Endothelial cell of umbilical vein (primary cell): ENCODE results near the gene TTC24.

Source experiments
- CTCF ChIP-seq, 2 donors: IDR thresholded peaks; 1 replicate in 1 of 2; 2 replicates in 1 of 2; pipeline ENCODE4 v1.5.1; 2011; ENCODE audit warnings: low read length in 2 of 2, mild to moderate bottlenecking in 2 of 2, moderate library complexity in 2 of 2, control low read depth in 1 of 2, inconsistent platforms in 1 of 2, low read depth in 1 of 2; ENCODE audit not compliant: insufficient read depth in 1 of 2; ENCODE audit errors: extremely low read depth in 1 of 2
- EZH2 ChIP-seq: IDR thresholded peaks from 2 replicates; pipeline ENCODE4 v1.6.1; 2012; ENCODE audit warnings: borderline replicate concordance, low read depth, mild to moderate bottlenecking, moderate library complexity, low read length, inconsistent platforms; ENCODE audit not compliant: severe bottlenecking
- GATA2 ChIP-seq: IDR thresholded peaks from 2 replicates; pipeline ENCODE4 v1.7.0; 2011; ENCODE audit warnings: low read depth, mild to moderate bottlenecking, moderate library complexity, mixed read lengths, low read length; ENCODE audit not compliant: insufficient read length, insufficient read depth
- JUN ChIP-seq: IDR thresholded peaks from 2 replicates; pipeline ENCODE4 v1.6.1; 2011; ENCODE audit warnings: borderline replicate concordance, low read depth; ENCODE audit not compliant: insufficient read length, insufficient read depth
- MAX ChIP-seq: IDR thresholded peaks from 2 replicates; pipeline ENCODE4 v1.6.1; 2011; ENCODE audit not compliant: insufficient read depth, insufficient read length
- MYC ChIP-seq: IDR thresholded peaks from one replicate; pipeline ENCODE4 v1.6.1; 2011; ENCODE audit warnings: mild to moderate bottlenecking, low read depth, low read length
- POLR2A ChIP-seq: IDR thresholded peaks from 2 replicates; pipeline ENCODE4 v1.6.1; 2012; ENCODE audit warnings: low read depth, mild to moderate bottlenecking, control low read depth, low read length

- no peak for TF ChIP-seq CTCF (IDR thresholded peaks at IDR 0.05; ENCODE audit: extremely low read depth in 1 of 2, insufficient read depth in 1 of 2, low read depth in 1 of 2, low read length in 2 of 2)
- no peak for TF ChIP-seq POLR2A
- no peak for TF ChIP-seq MAX
- no peak for TF ChIP-seq JUN
- TF ChIP-seq MYC = no peak
- no peak for TF ChIP-seq EZH2
- no peak for TF ChIP-seq GATA2
Observed at GRCh38 chr1:156540955-156541354, 38.6 kb upstream of the TTC24 start.
